HFF-Myc (cell line): ENCODE data around the gene PLCL1.

Source experiments
- DNase-seq: peaks from one replicate; pipeline ENCODE4 v3.0.0-alpha.2; 2011; ENCODE audit warnings: low read depth; ENCODE audit errors: extremely low read depth
- H3K4me3 ChIP-seq: replicated peaks from 2 replicates; pipeline ENCODE4 v1.5.1; 2011; ENCODE audit warnings: low read depth, mild to moderate bottlenecking, control low read depth, low read length
- CTCF ChIP-seq: IDR thresholded peaks from 2 replicates; pipeline ENCODE4 v1.5.1; 2012; ENCODE audit warnings: mild to moderate bottlenecking, low read depth, low read length, control low read depth; ENCODE audit errors: missing control alignments

PLCL1 gene

DNA sequence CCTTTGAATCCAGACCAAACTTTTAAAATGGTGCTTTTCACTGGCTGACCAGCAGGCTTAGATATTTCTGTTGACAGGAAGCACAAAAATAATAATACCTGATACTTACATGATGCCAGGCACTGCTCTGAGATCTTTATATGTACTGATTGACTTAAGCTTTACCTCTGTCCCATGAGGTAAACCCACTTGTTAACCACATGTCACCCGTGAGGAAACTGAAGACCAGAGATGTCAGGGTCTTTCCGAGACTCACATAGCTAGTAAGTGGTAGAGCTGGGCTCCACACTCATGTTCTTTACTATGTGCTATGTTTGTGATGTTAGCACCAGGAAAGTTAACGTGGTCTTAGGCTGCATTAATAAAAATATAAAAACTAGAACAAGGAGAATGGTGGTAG, 297.7 kb downstream of the PLCL1 start:
- no peak for TF ChIP-seq CTCF
- DNase-seq: no peak
- no peak overlapping the region for H3K4me3 ChIP-seq

DNA sequence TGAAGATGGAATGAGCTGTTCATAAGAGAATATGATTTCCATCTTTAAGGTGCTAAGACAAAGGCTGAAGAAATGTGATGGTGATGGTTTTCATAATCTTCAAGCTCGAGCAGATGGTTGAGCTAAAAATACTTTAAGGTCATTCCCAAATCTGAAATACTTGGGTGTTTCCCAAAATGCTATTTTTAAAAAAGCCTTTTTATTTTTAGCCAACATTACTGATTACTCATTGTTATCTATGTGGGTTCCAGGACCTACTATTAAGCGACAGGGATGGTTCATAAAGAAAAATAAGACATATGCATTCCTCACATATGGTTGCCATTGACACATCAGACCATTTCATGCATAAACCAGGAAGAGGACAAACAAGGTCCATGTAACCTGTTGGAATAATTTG, 298.5 kb downstream of the PLCL1 start:
- no peak overlapping the region for H3K4me3 ChIP-seq
- TF ChIP-seq CTCF: no peak
- no peak for DNase-seq

DNA sequence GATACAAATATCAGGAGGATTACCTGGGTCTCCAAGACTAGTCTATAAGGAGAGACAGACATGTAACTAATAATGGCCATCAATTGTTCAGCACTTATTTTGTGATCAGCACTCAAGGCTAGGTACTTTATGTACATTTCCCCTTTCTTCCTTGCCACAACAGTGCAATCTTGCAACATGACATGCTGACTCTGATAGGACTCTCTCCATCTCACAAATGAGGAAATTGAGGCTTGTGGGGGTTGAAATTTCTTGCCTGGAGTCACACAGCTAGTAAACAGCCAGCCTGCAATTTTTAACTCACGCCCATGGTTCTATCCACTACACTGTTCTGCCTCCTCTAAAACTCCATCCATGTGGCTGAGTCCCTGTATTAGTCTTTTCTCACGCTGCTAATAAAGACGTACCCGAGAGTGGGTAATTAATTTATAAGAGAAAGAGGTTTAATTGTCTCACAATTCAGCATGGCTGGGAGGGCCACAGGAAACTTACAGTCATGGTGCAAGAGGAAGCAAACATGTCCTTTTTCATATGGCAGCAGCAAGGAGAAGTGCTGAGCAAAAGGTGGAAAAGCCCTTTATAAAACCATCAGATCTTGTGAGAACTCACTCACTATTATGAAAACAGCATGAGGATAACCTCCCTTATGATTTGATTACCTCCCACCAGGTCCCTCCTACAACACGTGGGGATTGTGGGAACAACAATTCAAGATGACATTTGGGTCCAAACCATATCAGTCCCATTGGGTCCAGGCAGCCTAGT, 302.4 kb downstream of the PLCL1 start:
- DNase-seq: no peak
- no peak overlapping the region for H3K4me3 ChIP-seq
- no peak for TF ChIP-seq CTCF

GRCh38 chr2:198113316-198113715, 308.9 kb downstream of the PLCL1 start:
- TF ChIP-seq CTCF: no peak
- DNase-seq: no peak
- H3K4me3 ChIP-seq: no peak overlapping the region

DNA sequence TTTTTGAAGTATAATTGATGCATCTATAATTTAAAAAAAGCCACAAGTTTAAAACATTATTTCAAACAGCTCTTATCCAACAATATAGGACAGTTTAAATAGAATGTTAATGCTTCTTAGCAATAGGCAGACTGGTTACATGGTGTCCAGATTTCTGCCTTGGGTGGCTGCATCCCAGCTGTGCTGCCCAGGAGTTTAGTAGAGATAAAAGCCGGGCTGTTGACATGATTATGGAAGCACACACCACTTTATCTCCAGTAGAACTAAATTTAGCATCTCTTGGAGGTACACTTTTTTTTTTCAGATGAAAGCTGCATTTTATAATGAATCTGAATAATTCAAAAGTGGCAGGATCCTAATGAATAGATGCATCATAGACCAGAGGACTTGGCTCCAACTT, 309.7 kb downstream of the PLCL1 start:
- DNase-seq: no peak
- no peak for TF ChIP-seq CTCF
- no peak overlapping the region for H3K4me3 ChIP-seq

GRCh38 chr2:198115201-198115600, 310.8 kb downstream of the PLCL1 start:
- no peak overlapping the region for H3K4me3 ChIP-seq
- DNase-seq: no peak
- TF ChIP-seq CTCF: no peak

DNA sequence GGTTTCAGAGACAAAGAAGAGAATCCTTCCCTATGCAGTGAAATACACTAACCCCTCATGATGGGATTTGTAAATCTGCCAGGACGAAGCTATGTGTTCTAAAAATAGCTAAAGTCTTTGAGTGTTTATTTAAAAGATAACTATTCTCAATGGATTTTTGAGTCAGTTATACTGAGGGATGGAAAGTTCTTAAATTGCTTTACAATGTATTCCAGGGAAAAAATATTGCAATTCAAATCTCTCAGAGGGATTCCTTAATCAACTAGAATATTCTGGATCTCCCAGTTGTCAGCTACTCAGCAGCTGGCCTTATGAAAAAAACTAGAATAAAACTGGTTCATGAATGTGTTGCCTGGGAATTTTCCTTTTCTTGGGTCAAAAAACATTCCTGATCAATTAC, 312.4 kb downstream of the PLCL1 start:
- DNase-seq: no peak
- no peak for TF ChIP-seq CTCF

More for the DNA sequence above, 312.4 kb downstream of the PLCL1 start:
- H3K4me3 ChIP-seq: no peak overlapping the region
